Mucosa of rectum (tissue), 2 donors: ENCODE measurements around the gene LIN28A.

Source experiments
- H3K27ac ChIP-seq, 2 donors: one replicate each; pipeline ENCODE4 v1.7.0; 2013; ENCODE audit warnings: inconsistent platforms in 2 of 2, low read depth in 2 of 2, low read length in 2 of 2
- H3K27me3 ChIP-seq, 2 donors: one replicate each; pipeline ENCODE4 v1.7.0; 2013; ENCODE audit warnings: low read length in 2 of 2; ENCODE audit not compliant: control insufficient read depth in 2 of 2, insufficient read depth in 2 of 2
- H3K36me3 ChIP-seq, 2 donors: one replicate each; pipeline ENCODE4 v1.7.0; 2013; ENCODE audit warnings: low read length in 2 of 2; ENCODE audit not compliant: control insufficient read depth in 2 of 2, insufficient read depth in 2 of 2
- H3K4me1 ChIP-seq, 2 donors: one replicate each; pipeline ENCODE4 v1.7.0; 2013; ENCODE audit warnings: low read length in 2 of 2, mild to moderate bottlenecking in 1 of 2; ENCODE audit not compliant: control insufficient read depth in 2 of 2, insufficient read depth in 2 of 2
- H3K4me3 ChIP-seq, 2 donors: one replicate each; pipeline ENCODE4 v1.7.0; 2013; ENCODE audit warnings: low read length in 2 of 2
- H3K9ac ChIP-seq, 2 donors: one replicate each; pipeline ENCODE4 v1.7.0; 2013; ENCODE audit warnings: low read length in 2 of 2, low read depth in 1 of 2, mild to moderate bottlenecking in 1 of 2
- H3K9me3 ChIP-seq, 2 donors: one replicate each; pipeline ENCODE4 v1.7.0; 2013; ENCODE audit warnings: low read length in 2 of 2; ENCODE audit not compliant: control insufficient read depth in 2 of 2
- donor health status: healthy.
- donor health status: Normal muscosa, but diverticular disease.

The LIN28A gene

DNA sequence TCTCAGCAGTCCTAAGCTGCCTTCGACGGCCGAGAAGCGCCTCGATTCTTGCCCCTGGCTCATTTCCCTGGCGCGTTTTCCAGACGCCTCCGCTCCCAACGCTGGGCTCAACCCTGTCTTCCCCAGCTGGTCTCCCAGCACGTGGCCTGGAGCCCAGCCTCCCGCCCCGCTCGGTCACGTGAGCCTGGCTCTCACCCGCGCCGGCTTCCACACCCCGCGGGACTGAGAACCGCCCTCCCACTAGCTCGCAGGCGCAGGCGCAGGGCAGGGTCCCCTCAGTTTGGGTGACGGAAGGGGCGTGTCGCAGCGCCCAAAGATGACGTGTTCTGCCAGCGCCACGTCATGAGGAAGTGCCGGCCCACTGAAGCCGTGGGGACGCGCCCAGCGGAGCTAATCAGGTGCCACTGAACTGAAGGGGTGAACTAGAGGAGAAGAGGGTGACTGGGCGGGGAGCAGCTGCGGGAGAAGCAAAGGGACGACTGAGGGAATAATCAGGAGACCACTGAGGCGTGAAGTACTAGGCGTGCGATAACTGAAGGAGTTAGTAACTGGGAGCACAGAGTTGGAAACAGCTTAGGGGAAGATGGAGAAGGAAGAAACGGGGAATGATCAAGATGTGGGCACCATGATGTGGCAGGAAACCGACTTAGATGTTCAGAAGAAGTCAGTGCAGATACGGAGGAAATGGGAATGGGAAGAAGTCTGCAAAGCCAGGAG lies 21.5 kb downstream of the LIN28A start, which contains the start of gene DHDDS:
TSS of gene DHDDS (plus strand) at position 343 of the 717 bp plus-strand sequence. CDS start 625 bp downstream, outside the sequence.
- Histone ChIP-seq H3K4me3 (peak within 1 kb of the TSS; percentile 85 to 92), H3K9me3 (no peaks in the 10 kb centered on the region), H3K9ac (peak within 1 kb of the TSS; percentile 82 to 89), H3K27ac (peak within 1 kb of the TSS; percentile 88 to 92), H3K36me3 (peaks cover 7 to 13% of the 10 kb centered on the region in 2 donors), H3K27me3 (no peaks in the 10 kb centered on the region), H3K4me1 (peaks cover 8 to 13% of the 10 kb centered on the region in 2 donors)

DNA sequence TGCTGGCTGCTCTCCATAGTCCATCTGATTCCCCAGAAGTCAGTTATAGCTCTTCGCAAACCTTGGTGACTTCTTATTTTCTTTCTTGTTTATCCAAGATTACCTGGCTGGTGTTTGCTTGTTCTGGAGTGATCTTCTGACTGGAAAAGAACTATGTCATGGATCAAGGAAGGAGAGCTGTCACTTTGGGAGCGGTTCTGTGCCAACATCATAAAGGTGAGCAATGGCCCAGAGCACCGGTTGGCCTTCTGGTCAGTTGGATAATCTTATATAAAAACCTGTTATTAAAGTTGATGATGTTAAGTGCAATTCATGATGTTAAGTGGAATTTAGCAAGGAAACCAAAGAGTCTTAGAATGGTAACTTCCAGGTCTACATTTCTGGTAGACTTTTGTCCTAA lies 22.2 kb downstream of the LIN28A start:
- Histone ChIP-seq H3K9me3 (no peaks in the 10 kb centered on the region), H3K4me3 (peak overlapping the region; percentile 85 to 92), H3K4me1 (peaks cover 8 to 13% of the 10 kb centered on the region in 2 donors), H3K27me3 (no peaks in the 10 kb centered on the region), H3K9ac (peak overlapping the region; percentile 82 to 89), H3K36me3 (peaks cover 11 to 16% of the 10 kb centered on the region in 2 donors), H3K27ac (peak overlapping the region; percentile 88 to 92)

DNA sequence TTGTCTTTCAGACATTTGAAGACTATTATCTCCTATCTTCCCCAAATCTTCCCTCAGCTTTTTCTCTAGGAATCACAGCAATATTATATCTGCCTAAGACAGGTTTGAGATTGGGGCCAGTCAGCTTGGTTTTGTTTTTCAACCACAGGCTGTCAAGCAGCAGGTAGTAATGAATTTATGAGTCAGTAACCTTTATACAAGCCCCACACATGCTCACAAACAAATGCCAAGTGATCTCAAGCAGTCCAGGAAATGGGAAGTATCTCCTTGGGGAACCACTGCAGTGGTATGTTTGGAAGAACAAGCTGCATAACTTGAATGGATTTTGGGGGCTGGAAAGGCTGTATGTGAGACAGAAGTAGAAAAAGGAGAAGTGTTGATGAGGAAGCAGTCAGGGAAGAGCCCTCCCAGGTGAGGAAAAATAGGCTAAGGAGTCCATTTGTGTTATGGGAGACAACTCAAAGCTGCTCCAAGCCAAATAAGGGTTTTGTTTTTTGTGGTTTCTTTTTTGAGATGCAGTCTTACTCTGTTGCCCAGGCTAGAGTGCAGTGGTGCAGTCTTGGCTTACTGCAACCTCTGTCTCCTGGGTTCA lies 23.6 kb downstream of the LIN28A start:
- H3K4me3 ChIP-seq, result peak overlapping the region in 1 of 2 donors; percentile 9
- no peaks in the 10 kb centered on the region for H3K9me3 ChIP-seq
- H3K27ac ChIP-seq, result peak overlapping the region in 1 of 2 donors; percentile 26
- peak overlapping the region in 1 of 2 donors; percentile 22 for H3K9ac ChIP-seq
- peaks cover 23 to 28% of the 10 kb centered on the region in 2 donors for H3K36me3 ChIP-seq
- H3K4me1 ChIP-seq, result peaks cover 8 to 13% of the 10 kb centered on the region in 2 donors
- no peaks in the 10 kb centered on the region for H3K27me3 ChIP-seq

DNA sequence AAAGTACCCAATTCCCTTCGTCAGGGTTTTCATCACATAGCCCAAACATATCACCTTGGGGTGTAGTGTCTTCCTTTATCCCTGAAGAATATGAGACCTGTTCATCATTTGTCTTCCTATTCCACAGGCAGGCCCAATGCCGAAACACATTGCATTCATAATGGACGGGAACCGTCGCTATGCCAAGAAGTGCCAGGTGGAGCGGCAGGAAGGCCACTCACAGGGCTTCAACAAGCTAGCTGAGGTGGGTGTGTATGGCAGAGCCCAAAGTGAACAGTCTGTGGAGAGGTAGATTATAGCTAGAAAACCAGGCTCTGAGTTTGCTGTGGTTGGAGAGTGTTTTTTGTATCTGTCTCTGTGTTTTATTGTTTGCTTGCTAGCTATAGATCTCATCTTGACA lies 27.4 kb downstream of the LIN28A start:
- H3K9me3 ChIP-seq, result no peaks in the 10 kb centered on the region
- H3K4me3 ChIP-seq, result no peak overlapping the region
- no peaks in the 10 kb centered on the region for H3K27me3 ChIP-seq
- no peak overlapping the region for H3K9ac ChIP-seq
- peaks cover 46 to 57% of the 10 kb centered on the region in 2 donors for H3K36me3 ChIP-seq
- H3K4me1 ChIP-seq, result peaks cover 3 to 7% of the 10 kb centered on the region in 2 donors
- H3K27ac ChIP-seq, result no peak overlapping the region

DNA sequence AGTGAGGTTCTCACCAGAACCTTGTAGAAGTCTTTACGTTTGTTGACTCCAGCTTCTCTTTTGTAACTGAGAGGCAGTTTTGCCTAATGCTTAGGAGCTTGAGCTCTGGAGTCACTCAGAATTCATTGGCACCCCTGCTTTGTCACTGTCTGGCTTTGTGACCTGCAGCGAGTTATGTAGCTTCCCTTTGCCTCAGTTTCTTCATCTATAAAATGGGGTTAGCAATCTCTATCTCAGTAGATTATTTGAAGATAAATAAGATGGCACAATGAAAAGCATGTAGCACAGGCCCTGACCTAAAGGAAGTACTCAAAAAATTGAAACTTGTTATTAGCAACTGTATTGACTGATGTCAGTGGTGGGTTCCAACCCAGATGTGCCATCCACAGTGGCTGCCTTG lies 29.6 kb downstream of the LIN28A start:
- H3K4me3 ChIP-seq, result no peak overlapping the region
- H3K36me3 ChIP-seq, result peaks cover 67 to 73% of the 10 kb centered on the region in 2 donors
- H3K27me3 ChIP-seq, result no peaks in the 10 kb centered on the region
- H3K4me1 ChIP-seq, result no peaks in the 10 kb centered on the region
- H3K27ac ChIP-seq, result no peak overlapping the region
- H3K9ac ChIP-seq, result no peak overlapping the region
- no peaks in the 10 kb centered on the region for H3K9me3 ChIP-seq

DNA sequence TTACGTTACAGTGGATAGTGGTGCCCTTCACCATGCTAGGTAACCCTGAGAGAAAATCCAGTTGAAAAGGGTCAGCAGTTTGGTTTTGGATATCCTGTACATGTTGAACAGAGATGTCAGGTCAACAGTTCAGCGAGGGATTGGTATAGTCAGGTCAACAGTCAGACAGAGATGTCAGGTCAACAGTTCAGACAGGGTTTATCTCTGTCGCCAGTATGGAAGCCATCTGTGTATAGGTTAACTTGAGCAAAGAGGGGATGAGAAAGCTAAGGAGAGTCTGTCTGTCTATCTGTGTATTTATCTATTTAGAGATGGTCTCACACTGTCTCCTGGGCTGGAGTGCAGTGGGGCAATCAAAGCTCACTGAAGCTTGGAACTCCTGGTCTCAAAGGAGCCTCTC lies 39.3 kb downstream of the LIN28A start:
- no peak overlapping the region for H3K27ac ChIP-seq
- H3K4me3 ChIP-seq, result no peak overlapping the region
- H3K4me1 ChIP-seq, result no peaks in the 10 kb centered on the region
- no peaks in the 10 kb centered on the region for H3K9me3 ChIP-seq
- H3K27me3 ChIP-seq, result no peaks in the 10 kb centered on the region
- peaks cover 57 to 58% of the 10 kb centered on the region in 2 donors for H3K36me3 ChIP-seq
- no peak overlapping the region for H3K9ac ChIP-seq

DNA sequence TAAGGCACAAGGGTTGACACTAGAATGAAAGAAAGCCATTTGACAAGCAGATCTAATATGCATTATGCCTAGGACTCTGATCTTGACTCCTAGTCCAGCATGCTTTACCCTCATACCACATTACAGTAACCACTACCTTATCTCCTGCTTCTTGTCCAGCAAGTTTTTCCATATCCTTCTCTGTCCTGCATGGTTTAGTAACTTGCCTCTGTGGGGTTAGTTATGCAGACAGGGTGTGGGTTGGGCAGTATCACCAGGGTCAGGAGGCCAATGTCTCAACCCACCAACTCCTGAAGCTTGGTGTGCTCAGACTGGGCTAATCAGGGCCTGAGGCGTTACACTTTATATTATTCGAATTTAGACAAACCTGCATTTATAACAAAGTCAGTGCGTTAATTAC lies 40.3 kb downstream of the LIN28A start:
- H3K27me3 ChIP-seq, result no peaks in the 10 kb centered on the region
- H3K27ac ChIP-seq, result no peak overlapping the region
- no peak overlapping the region for H3K9ac ChIP-seq
- H3K4me1 ChIP-seq, result no peaks in the 10 kb centered on the region
- no peaks in the 10 kb centered on the region for H3K9me3 ChIP-seq
- H3K4me3 ChIP-seq, result no peak overlapping the region
- H3K36me3 ChIP-seq, result peaks cover 58 to 59% of the 10 kb centered on the region in 2 donors

DNA sequence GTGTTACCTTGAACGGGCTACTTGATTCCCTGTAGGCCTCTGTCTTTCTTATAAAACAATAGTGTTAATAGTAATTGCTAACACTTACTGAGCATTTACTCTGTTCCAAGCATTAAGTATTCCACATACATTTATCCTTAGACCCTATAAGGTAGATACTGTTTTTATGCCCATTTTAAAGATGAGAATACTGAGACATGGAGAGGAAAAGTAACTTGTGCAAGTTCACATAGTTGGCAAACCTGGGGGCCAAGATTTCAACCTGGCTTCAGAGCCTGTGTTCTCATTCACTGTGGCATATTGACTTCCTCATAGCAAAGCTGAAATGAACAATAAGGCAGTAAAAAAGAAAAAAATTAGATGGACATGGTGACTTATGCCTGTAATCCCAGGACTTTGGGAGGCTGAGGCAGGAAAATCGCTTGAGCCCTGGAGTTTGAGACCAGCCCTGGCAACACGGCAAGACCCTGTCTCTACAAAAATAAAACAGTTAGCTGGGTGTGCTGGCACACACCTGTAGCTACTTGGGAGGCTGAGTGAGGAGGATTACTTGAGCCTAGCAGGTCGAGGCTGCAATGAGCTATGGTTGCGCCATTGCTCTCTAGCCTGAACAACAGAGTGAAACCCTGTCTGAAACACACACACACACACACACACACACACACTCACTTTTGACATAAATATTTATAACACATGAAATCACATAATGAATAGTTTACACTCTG lies 42.0 kb downstream of the LIN28A start:
- H3K36me3 ChIP-seq, result peaks cover 47 to 51% of the 10 kb centered on the region in 2 donors
- H3K4me3 ChIP-seq, result no peak overlapping the region
- no peak overlapping the region for H3K27ac ChIP-seq
- no peaks in the 10 kb centered on the region for H3K9me3 ChIP-seq
- H3K4me1 ChIP-seq, result no peaks in the 10 kb centered on the region
- no peak overlapping the region for H3K9ac ChIP-seq
- no peaks in the 10 kb centered on the region for H3K27me3 ChIP-seq

DNA sequence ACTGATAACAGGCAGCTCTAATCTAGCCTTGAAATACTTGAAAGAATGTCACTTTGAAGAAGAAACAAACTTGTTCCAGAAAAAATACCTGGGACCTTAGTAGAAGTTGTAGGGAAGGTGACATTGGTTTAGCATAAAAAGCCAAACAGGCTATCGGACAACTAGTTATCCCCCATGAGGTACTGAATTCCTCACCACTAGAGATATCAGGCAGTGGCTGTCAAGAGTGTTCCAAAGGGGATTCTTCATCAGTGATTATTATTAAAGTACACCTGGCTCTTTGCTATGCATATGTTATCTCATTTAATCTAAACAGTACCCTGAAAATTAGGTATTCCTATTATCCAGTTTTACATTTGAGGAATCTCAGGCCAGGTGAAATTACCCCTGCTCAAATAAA lies 48.5 kb downstream of the LIN28A start:
- Histone ChIP-seq H3K4me3 (no peak overlapping the region), H3K9me3 (no peaks in the 10 kb centered on the region), H3K36me3 (peaks cover 44 to 49% of the 10 kb centered on the region in 2 donors), H3K9ac (no peak overlapping the region), H3K27ac (no peak overlapping the region), H3K27me3 (no peaks in the 10 kb centered on the region), H3K4me1 (no peaks in the 10 kb centered on the region)

DNA sequence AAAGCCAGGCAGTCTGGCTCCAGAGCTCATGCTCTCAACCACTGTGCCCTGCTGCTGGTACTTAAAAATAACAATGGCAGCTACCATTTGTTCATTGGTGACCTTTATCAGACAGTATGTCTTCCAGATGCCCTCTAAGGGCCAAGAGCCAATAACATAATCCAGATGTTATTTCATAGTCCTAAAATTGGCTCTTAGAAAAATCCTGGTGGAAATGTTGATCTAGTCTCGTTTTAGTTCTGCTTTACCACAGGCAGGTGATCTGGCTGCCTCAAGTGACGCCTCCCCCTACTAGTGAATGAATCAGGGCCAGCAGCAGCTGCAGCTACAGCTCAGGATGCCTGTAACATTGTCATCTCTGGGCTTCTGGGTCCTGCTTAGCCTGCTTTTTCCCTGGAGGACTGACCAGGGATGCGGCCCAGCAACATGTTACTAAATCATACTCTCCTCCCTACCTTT lies 49.0 kb downstream of the LIN28A start:
- no peaks in the 10 kb centered on the region for H3K4me1 ChIP-seq
- H3K36me3 ChIP-seq, result peaks cover 44 to 53% of the 10 kb centered on the region in 2 donors
- no peak overlapping the region for H3K4me3 ChIP-seq
- no peak overlapping the region for H3K27ac ChIP-seq
- H3K9me3 ChIP-seq, result no peaks in the 10 kb centered on the region
- no peaks in the 10 kb centered on the region for H3K27me3 ChIP-seq
- no peak overlapping the region for H3K9ac ChIP-seq
